GM12878 (cell line): ENCODE data around the gene BDH1. TPM values are rescaled to one million over a fixed set of nuclear protein-coding genes. Genes with fewer than 3 reads are reported as not detected.

Experiments used
- ATAC-seq: fragments of 200-7000 bp; cut with Tn5 transposase; 3 replicates; pipeline ENCODE4 v1.9.1; 2020; ENCODE audit warnings: mild to moderate bottlenecking, moderate library complexity
- BruUV-seq: library from RNA; stranded (reverse); fragments of 400-500 nt; replicated peaks from 2 replicates; lab custom pipeline; 2021; lab: Mats Ljungman, UMichigan
- CTCF ChIA-PET: fragments of 300-600 bp; sonication (Branson Sonifier 250); formaldehyde crosslinking; extraction: SDS; loops from one replicate; lab custom pipeline; 2021; ENCODE audit warnings: inconsistent platforms; lab: Yijun Ruan, JAX
- POLR2A ChIA-PET: fragments of 350-600 bp; formaldehyde crosslinking; extraction: SDS; loops from one replicate; lab custom pipeline; 2021; ENCODE audit warnings: inconsistent platforms; lab: Charles Lee
- RAD21 ChIA-PET: fragments of 300-600 bp; sonication (Branson Sonifier 250); formaldehyde crosslinking; loops from one replicate; lab custom pipeline; 2023; ENCODE audit warnings: antibody characterized with exemption; ENCODE audit not compliant: unreplicated experiment; lab: Charles Lee
- SMC1A ChIA-PET: fragments of 300-600 bp; sonication (Branson Sonifier 250); formaldehyde crosslinking; loops from one replicate; lab custom pipeline; 2023; ENCODE audit not compliant: unreplicated experiment, uncharacterized antibody; lab: Charles Lee
- DNase-seq: peaks from one replicate; pipeline ENCODE4 v3.0.0-alpha.2; 2011; ENCODE audit warnings: low read depth, low spot score
- FAIRE-seq: peaks from 3 replicates; lab custom pipeline; 2011; peaks lifted over from hg19 to GRCh38; lab: Jason Lieb, UNC
- H2AFZ ChIP-seq: 2 replicates; pipeline ENCODE4 v1.6.0; 2011; ENCODE audit warnings: low read depth, low read length, control low read depth; ENCODE audit not compliant: control insufficient read depth
- H3K27ac ChIP-seq: 2 replicates; pipeline ENCODE4 v1.5.1; 2011; ENCODE audit warnings: control low read depth; ENCODE audit not compliant: control insufficient read depth, insufficient read depth
- H3K27me3 ChIP-seq, 2 experiments: replicated peaks in 1 of 2; 2 replicates each; pipeline versions ENCODE4 v1.6.0 to v1.6.1; 2011; ENCODE audit warnings: low read length in 1 of 2; ENCODE audit not compliant: control insufficient read depth in 2 of 2, insufficient read depth in 2 of 2
- H3K36me3 ChIP-seq, 2 experiments: 2 replicates each; pipeline ENCODE4 v1.5.1; 2011; ENCODE audit warnings: low read length in 1 of 2; ENCODE audit not compliant: control insufficient read depth in 2 of 2, insufficient read depth in 2 of 2
- H3K4me1 ChIP-seq: 2 replicates; pipeline ENCODE4 v1.6.1; 2011; ENCODE audit warnings: mild to moderate bottlenecking, low read length, moderate library complexity, mixed read lengths; ENCODE audit not compliant: control insufficient read depth, insufficient read depth
- H3K4me2 ChIP-seq: 2 replicates; pipeline ENCODE4 v1.6.0; 2011; ENCODE audit warnings: control low read depth; ENCODE audit not compliant: control insufficient read depth, insufficient read depth
- H3K4me3 ChIP-seq: fragments of 200-600 bp; sonication (generic); 2 replicates; pipeline ENCODE4 v1.5.1; 2016
- H3K79me2 ChIP-seq: 2 replicates; pipeline ENCODE4 v1.6.0; 2011; ENCODE audit warnings: low read length; ENCODE audit not compliant: control insufficient read depth, insufficient read depth
- H3K9ac ChIP-seq: 2 replicates; pipeline ENCODE4 v1.8.0; 2011; ENCODE audit warnings: low read length, control low read depth, mixed read lengths; ENCODE audit not compliant: control insufficient read depth, insufficient read depth
- H3K9me3 ChIP-seq: replicated peaks from 3 replicates; pipeline ENCODE4 v1.5.1; 2011; ENCODE audit warnings: mild to moderate bottlenecking, low read length; ENCODE audit not compliant: control insufficient read depth, insufficient read depth
- H4K20me1 ChIP-seq: 2 replicates; pipeline ENCODE4 v1.6.0; 2011; ENCODE audit not compliant: control insufficient read depth, insufficient read depth
- BACH1 ChIP-seq: fragments of 450-650 bp; IDR thresholded peaks from 2 replicates; pipeline ENCODE4 v1.6.1; 2017; ENCODE audit warnings: mild to moderate bottlenecking, borderline replicate concordance
- BCL11A ChIP-seq: IDR thresholded peaks from 2 replicates; pipeline ENCODE4 v1.6.1; 2011; ENCODE audit warnings: low read depth, low read length
- CBFB ChIP-seq: IDR thresholded peaks from 2 replicates; pipeline ENCODE4 v1.6.1; 2016; ENCODE audit warnings: antibody characterized with exemption, low read depth
- CHD4 ChIP-seq: fragments of 200-600 bp; sonication (generic); IDR thresholded peaks from 2 replicates; pipeline ENCODE4 v1.6.1; 2016; ENCODE audit warnings: mild to moderate bottlenecking
- DPF2 ChIP-seq: fragments of 450-650 bp; IDR thresholded peaks from 2 replicates; pipeline ENCODE4 v1.6.1; 2017; ENCODE audit warnings: mild to moderate bottlenecking
- ESRRA ChIP-seq: IDR thresholded peaks from 2 replicates; pipeline ENCODE4 v1.6.1; 2012; ENCODE audit warnings: mild to moderate bottlenecking, low read length, improper control_type of control experiment
- HDAC6 ChIP-seq: fragments of 200-600 bp; sonication (generic); IDR thresholded peaks from one replicate; pipeline ENCODE4 v1.8.0; 2017; ENCODE audit warnings: antibody characterized with exemption; ENCODE audit not compliant: unreplicated experiment
- IKZF1 ChIP-seq: fragments of 450-650 bp; conservative IDR thresholded peaks from 2 replicates; pipeline ENCODE4 v1.6.1; 2017; ENCODE audit warnings: antibody characterized with exemption, mild to moderate bottlenecking
- NFYB ChIP-seq: IDR thresholded peaks from 2 replicates; pipeline ENCODE4 v1.6.1; 2011; ENCODE audit warnings: low read depth, mild to moderate bottlenecking, low read length, improper control_type of control experiment, moderate library complexity; ENCODE audit not compliant: insufficient read depth
- RAD21 ChIP-seq: IDR thresholded peaks from 2 replicates; pipeline ENCODE4 v1.6.1; 2011; ENCODE audit warnings: mild to moderate bottlenecking, low read depth, low read length, moderate library complexity; ENCODE audit not compliant: insufficient read depth
- RB1 ChIP-seq: fragments of 450-650 bp; formaldehyde crosslinking; IDR thresholded peaks from 2 replicates; pipeline ENCODE4 v1.6.1; 2017; ENCODE audit warnings: mild to moderate bottlenecking, borderline replicate concordance
- SP1 ChIP-seq: IDR thresholded peaks from one replicate; pipeline ENCODE4 v1.6.1; 2011; ENCODE audit warnings: low read depth, low read length
- SREBF1 ChIP-seq: IDR thresholded peaks from 2 replicates; pipeline ENCODE4 v1.6.1; 2012; ENCODE audit warnings: mild to moderate bottlenecking, low read length
- SREBF2 ChIP-seq: IDR thresholded peaks from 2 replicates; pipeline ENCODE4 v1.6.1; 2012; ENCODE audit warnings: mild to moderate bottlenecking, low read length
- YY1 ChIP-seq: IDR thresholded peaks from 2 replicates; pipeline ENCODE4 v1.6.1; 2011; ENCODE audit warnings: low read depth, mild to moderate bottlenecking, low read length
- ZBED1 ChIP-seq: IDR thresholded peaks from 2 replicates; pipeline ENCODE4 v1.6.1; 2016; ENCODE audit warnings: borderline replicate concordance
- ZNF217 ChIP-seq: fragments of 450-650 bp; IDR thresholded peaks from 2 replicates; pipeline ENCODE4 v1.6.1; 2017; ENCODE audit warnings: antibody characterized with exemption, mild to moderate bottlenecking
- ZZZ3 ChIP-seq: IDR thresholded peaks from 2 replicates; pipeline ENCODE4 v1.6.1; 2011; ENCODE audit warnings: low read depth; ENCODE audit not compliant: control insufficient read depth, insufficient read length
- WGBS: methylation state at CpG from one replicate; pipeline ENCODE4 v1.1.6; 2016; ENCODE audit warnings: low lambda C conversion rate; ENCODE audit not compliant: insufficient replicate concordance, insufficient coverage; ENCODE audit errors: missing lambda C conversion rate; 5-methylcytosine and 5-hydroxymethylcytosine counted together
- in situ Hi-C: fragments of 300-500 bp; cut with MboI; formaldehyde crosslinking; loops from 9 replicates; pipeline ENCODE4 v1.14.3; 2018; ENCODE audit warnings: mixed read lengths
- intact Hi-C: fragments of 100-400 bp; cut with micrococcal nuclease; formaldehyde crosslinking; loops from one replicate; pipeline ENCODE4 v1.14.2; 2022; ENCODE audit not compliant: unreplicated experiment
- polyA plus RNA-seq, 11 experiments: library from polyadenylated mRNA; depleted of rRNA in 4 of 11; unstranded in 6 of 11; stranded (reverse) in 5 of 11; fragments of >200 nt; fragmentation: Nextera tagmentation in 4 of 11; fragmentation: Illumina TruSeq in 1 of 11; extraction: Ambion mirVana in 4 of 11; extraction: Trizol in 1 of 11; gene quantifications; 1 replicate in 1 of 11; 2 replicates in 10 of 11; pipeline versions ENCODE4 v1.2.1 to v1.2.3, GENCODE V29; 2011 to 2016; ENCODE audit warnings: inconsistent platforms in 2 of 11, missing spikeins in 2 of 11, low read depth in 1 of 11
- total RNA-seq, 4 experiments: library from RNA; depleted of rRNA in 3 of 4; stranded (reverse); fragments of >200 nt in 3 of 4; fragmentation: Illumina TruSeq in 1 of 4; extraction: Trizol in 1 of 4; gene quantifications; 2 replicates each; pipeline versions ENCODE4 v1.2.1 to v1.2.3, GENCODE V29; 2013 to 2021
- TF ChIP-seq, protein P1 (sequence below): fragments of 450-650 bp; IDR thresholded peaks from 2 replicates; pipeline ENCODE4 v1.6.1; 2014; ENCODE audit warnings: mild to moderate bottlenecking
- TF ChIP-seq, protein P2 (sequence below): fragments of 450-650 bp; IDR thresholded peaks from 2 replicates; pipeline ENCODE4 v1.6.1; 2017; ENCODE audit warnings: mild to moderate bottlenecking, moderate library complexity
- TF ChIP-seq, protein P3 (sequence below): IDR thresholded peaks from 2 replicates; pipeline ENCODE4 v1.6.1; 2012; ENCODE audit warnings: low read depth, low read length, improper control_type of control experiment

The BDH1 gene
- total and polyA plus RNA-seq, 10 of the 15 experiments (the other 5 are each of a cell fraction or from before 2014, with no cell fraction given): 11.3 to 84.5 (median 60.3) TPM

DNA sequence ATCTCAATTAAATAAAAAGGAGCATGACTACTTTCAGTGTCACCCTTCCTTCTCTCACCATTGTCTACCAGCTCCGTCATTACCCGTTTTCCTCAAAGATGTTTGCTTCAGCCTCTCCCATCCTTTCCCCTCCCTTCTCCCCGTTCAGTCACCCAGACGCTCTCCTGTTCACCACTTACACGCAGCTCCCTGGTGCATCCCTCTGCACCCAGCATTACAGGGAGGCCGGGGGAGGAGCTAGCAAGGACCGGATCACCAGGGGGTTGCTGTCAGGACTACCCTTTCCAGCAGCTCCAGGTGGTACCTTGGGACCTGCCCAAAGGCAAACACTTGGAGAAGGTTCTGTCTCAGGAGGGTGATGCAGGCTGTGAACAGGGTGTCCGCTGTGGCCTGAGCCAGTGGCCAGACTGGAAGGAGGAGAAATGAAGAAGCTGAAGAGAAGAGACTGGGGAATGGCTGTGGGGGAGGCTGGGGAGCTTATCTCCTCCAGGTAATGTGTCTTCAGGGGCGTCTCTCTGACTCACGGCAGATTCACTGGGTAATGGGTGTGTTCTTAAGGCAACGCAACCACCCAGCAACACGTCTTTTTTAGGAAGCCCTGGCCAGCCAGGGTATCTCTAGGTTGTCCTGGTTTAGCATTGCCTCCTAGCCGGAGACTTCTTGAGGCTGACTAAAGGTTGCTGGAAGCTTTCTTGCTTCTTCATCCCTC, 21.8 kb upstream of the BDH1 start (continued):
- TF ChIP-seq RB1 (no peak), CHD4 (no peak), BACH1 (no peak), CBFB (no peak)
- TF ChIP-seq, all 136 proteins: peak for 0

DNA sequence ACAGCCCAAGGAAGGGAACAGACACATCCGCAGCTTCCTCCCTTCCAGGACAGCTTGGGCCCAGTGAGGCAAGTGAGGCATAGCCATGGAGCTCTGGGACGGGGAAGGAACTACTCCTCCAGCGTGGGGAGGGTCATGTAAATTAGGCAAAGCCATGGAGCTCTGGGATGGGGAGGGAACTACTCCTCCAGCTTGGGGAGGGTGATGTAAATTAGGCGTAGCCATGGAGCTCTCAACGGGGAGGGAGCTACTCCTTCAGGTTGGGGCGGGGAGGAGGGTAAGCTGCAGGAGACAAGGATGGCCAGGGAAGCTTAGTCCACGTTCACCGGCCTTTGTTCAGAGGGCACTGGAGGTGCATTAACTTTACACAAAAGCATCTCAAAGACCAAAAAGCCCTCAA, 21.1 kb upstream of the BDH1 start:
- SMC1A ChIA-PET: interaction anchor here (1.1 to 2.5 kb wide), 2 partner anchors 15 to 23 kb away, joined by 3 to 7 read pairs; no protein-coding TSS in a partner anchor
- Histone ChIP-seq H2AFZ (no peak overlapping the region), H3K27me3 (no peaks in the 10 kb centered on the region), H3K27ac (no peak overlapping the region), H3K9me3 (no peaks in the 10 kb centered on the region; the same call in 2 of the 3 replicates), H3K4me2 (no peak overlapping the region), H3K4me3 (no peak overlapping the region), H4K20me1 (no peaks in the 10 kb centered on the region), H3K4me1 (no peaks in the 10 kb centered on the region), H3K36me3 (no peaks in the 10 kb centered on the region), H3K79me2 (no peaks in the 10 kb centered on the region), H3K9ac (no peak overlapping the region)
- in situ Hi-C loops: no loop called here
- DNase-seq: no peak
- RAD21 ChIA-PET: no interaction called here
- 78% methylated on average over 8 of the region's 8 CpGs for WGBS
- TF ChIP-seq DPF2 (no peak), BCL11A (no peak), ESRRA (no peak), SREBF1 (no peak), ZNF217 (no peak), ZZZ3 (no peak), IKZF1 (no peak), BACH1 (no peak), HDAC6 (no peak), NFYB (no peak), YY1 (no peak), ZBED1 (no peak), SREBF2 (no peak), RAD21 (no peak), SP1 (no peak)
- TF ChIP-seq, protein P1, sequence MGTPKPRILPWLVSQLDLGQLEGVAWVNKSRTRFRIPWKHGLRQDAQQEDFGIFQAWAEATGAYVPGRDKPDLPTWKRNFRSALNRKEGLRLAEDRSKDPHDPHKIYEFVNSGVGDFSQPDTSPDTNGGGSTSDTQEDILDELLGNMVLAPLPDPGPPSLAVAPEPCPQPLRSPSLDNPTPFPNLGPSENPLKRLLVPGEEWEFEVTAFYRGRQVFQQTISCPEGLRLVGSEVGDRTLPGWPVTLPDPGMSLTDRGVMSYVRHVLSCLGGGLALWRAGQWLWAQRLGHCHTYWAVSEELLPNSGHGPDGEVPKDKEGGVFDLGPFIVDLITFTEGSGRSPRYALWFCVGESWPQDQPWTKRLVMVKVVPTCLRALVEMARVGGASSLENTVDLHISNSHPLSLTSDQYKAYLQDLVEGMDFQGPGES: no peak
- TF ChIP-seq, protein P2, sequence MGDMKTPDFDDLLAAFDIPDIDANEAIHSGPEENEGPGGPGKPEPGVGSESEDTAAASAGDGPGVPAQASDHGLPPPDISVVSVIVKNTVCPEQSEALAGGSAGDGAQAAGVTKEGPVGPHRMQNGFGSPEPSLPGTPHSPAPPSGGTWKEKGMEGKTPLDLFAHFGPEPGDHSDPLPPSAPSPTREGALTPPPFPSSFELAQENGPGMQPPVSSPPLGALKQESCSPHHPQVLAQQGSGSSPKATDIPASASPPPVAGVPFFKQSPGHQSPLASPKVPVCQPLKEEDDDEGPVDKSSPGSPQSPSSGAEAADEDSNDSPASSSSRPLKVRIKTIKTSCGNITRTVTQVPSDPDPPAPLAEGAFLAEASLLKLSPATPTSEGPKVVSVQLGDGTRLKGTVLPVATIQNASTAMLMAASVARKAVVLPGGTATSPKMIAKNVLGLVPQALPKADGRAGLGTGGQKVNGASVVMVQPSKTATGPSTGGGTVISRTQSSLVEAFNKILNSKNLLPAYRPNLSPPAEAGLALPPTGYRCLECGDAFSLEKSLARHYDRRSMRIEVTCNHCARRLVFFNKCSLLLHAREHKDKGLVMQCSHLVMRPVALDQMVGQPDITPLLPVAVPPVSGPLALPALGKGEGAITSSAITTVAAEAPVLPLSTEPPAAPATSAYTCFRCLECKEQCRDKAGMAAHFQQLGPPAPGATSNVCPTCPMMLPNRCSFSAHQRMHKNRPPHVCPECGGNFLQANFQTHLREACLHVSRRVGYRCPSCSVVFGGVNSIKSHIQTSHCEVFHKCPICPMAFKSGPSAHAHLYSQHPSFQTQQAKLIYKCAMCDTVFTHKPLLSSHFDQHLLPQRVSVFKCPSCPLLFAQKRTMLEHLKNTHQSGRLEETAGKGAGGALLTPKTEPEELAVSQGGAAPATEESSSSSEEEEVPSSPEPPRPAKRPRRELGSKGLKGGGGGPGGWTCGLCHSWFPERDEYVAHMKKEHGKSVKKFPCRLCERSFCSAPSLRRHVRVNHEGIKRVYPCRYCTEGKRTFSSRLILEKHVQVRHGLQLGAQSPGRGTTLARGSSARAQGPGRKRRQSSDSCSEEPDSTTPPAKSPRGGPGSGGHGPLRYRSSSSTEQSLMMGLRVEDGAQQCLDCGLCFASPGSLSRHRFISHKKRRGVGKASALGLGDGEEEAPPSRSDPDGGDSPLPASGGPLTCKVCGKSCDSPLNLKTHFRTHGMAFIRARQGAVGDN: no peak
- TF ChIP-seq, protein P3, sequence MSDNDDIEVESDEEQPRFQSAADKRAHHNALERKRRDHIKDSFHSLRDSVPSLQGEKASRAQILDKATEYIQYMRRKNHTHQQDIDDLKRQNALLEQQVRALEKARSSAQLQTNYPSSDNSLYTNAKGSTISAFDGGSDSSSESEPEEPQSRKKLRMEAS: no peak
- ATAC-seq: no peak
- POLR2A ChIA-PET: no interaction called here
- intact Hi-C loops: no loop called here
- no peak for FAIRE-seq
- no TSS peak for BruUV-seq
- CTCF ChIA-PET: no interaction called here
